NCI-H748 (cell line): Measurements from ENCODE around the gene NELL1.

Experiments used
- DNase-seq: peaks from one replicate; lab custom pipeline; 2025; ENCODE audit not compliant: unreplicated experiment; lab: John Stamatoyannopoulos, UW

Gene NELL1

DNA sequence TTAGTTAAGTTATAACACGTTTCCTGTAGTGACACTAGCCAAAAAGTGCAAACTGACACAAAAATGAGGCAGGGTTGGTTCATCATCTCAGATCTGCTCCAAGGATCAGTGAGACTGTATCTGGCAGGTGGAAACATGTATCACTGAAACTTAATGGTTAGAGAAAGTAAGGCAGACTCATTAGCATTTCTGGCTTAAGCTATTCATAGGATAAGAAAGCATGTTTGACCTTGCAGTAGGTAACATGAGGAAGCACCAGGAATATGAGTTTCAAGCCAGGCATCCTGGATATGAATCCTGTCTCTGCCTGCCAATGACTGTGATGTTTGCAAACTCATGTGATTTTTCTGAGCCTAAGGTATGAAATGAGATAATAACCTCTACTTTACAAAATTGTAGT is 732.1 kb downstream of the NELL1 start:
- DNase-seq = no peak

DNA sequence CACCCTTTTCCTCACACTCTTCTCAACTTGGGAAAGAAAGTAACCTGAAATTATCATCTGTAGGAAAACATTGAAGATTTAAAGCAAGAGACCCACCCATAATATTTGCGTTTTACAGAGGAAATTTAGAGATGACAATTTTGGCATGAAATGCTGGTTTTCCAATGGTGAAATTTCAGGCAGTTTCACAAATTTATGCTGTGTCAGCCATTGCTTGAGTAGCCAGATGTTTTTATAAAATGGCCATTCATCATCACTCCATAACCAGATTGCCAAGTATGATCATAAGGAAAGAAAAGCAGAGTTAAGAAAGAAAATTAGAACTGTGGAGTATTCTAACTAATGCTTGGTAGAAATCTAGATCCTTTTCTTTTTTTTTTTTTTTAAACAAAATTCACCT is 732.9 kb downstream of the NELL1 start:
- DNase-seq = no peak

DNA sequence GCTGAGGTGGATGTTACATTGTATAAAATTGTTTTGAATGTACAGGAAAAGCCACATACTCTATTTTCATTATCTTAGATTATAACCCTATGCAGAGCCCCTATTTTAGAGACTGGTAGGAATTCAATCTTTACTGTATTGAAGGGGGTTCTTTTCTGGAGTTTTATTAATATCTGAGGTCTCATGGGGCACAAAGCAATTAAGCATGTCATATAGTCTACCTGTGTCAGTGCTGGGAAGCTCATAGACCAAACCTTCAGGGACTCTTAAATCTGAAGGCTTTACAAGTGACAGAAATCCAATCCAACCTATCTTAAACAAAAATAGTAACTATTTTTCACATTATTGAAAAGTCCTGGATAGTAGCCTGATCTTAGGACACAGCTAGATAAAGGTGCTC is 733.7 kb downstream of the NELL1 start:
- no peak for DNase-seq

- DNase-seq = no peak
Observed at GRCh38 chr11:21405422-21405821, 736.0 kb downstream of the NELL1 start.

DNA sequence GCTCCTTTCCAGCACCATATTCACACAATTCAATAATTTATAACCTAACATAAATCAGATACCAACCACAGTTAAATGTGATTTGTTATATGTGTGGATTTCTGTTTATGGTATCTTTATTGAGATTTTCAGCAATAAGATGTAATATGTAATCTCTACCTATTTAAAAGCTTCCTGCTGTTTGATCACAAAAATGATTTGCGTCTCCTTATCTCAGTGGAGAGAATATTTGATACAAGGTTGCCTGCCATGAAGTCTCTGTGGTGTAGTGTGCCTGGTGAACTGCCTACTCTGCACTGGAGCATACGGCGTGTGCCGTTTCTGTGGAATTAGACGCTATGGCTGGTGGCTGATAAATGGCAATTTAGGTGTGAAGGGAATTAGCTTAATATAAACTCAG is 741.1 kb downstream of the NELL1 start:
- no peak for DNase-seq

- DNase-seq = peak; percentile 4
Observed at GRCh38 chr11:21411104-21411503, 741.7 kb downstream of the NELL1 start.

GRCh38 chr11:21411597-21411996 is 742.2 kb downstream of the NELL1 start:
- DNase-seq = no peak

DNA sequence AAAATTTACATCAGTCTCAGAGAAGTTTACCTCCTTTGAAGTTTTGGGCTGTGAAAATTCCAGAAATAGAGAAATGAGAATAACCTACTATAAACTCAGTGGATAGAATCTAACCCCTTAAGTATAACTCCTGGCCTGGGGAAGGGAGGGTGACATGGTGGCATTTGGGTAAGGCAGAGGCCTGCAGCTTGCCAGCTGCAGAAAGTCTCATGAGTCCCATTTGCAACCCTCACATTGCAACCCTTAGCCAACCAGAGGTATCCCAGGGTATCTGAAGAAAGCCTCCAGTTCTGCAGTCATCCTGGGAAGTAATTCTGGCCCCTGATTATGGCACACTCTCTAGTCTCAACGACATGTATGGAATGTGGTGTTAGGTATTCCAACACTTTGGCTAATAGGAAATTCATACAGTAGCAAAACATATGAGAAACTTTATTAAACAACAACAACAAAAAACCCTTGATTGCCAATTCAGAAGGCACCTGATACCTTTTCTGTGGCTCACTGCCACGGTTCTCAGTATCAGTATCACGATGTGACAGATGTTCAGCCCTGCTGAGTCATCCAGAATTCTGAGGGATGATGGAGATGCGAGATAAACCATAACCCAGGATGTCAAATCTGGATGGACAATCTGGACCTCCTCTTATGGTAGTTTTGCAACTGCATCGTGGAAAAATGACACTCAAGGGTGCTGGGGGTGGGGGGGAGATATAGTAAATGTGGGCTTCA is 743.4 kb downstream of the NELL1 start:
- no peak for DNase-seq

DNA sequence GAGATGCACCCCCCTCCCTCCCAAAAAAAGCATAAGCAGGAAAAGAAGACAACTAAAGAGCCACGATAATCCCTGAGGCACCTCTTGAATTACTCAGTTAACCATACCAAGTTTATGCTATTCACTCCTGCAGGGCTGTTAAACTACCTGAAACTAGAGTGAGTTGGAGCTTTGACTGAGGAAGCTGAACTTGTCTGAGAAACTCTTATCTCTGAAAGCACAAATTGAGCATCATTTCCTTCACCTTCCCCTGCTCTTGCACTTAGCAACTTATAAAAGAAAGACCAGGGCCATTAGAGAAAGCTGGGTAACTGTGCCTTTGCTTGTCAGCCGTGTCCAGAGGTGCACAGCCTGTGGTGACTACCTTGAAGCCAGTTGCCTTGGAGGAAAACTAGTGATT is 745.6 kb downstream of the NELL1 start:
- no peak for DNase-seq

GRCh38 chr11:21415606-21416005 is 746.2 kb downstream of the NELL1 start:
- DNase-seq = peak; percentile 76

DNA sequence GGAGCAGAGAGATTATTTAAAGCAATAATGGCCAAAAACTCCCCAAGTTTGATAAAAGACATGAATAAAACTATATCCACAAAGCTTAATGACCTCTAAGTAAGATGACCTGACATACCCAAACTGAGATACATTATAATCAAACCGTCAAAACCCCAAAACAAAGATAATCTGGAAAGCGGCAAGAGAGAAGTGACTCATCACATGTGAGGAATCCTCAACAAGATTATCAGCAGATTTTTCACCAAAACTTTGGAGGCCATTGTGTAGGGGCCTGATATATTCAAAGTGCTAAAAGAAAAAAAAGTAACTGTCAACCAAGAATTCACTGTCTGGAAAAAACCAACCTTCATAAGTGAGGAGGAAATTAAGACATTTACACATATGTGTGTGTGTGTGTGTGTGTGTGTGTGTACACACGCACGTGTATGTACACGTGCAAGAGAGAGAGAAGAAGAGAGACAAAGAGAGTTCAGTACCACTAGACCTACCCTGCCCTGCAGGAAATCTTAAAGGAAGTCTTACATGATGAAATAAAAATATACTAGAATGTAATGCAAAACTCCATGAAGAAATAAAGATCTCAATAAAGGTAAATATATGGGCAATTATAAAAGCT is 752.4 kb downstream of the NELL1 start:
- DNase-seq = no peak

DNA sequence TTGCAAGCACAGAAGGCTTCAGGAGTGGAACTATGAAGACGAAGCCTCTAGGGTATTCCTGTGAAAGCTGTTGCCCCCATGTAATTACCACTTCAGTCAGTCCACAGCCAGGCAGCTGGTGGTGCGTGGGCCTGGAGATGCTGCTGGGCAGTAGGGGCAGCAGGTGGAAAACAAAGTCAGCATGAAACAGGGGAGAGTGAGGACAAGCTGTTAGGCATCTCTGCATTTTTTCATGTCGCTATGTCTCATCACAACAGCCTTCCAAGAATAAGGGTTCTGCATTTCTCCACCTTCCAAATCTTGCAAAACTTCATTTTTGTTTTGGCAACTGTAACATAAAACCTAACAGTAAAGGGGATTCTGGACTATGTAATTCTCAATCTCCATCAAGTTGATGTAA is 757.5 kb downstream of the NELL1 start:
- DNase-seq = no peak

DNA sequence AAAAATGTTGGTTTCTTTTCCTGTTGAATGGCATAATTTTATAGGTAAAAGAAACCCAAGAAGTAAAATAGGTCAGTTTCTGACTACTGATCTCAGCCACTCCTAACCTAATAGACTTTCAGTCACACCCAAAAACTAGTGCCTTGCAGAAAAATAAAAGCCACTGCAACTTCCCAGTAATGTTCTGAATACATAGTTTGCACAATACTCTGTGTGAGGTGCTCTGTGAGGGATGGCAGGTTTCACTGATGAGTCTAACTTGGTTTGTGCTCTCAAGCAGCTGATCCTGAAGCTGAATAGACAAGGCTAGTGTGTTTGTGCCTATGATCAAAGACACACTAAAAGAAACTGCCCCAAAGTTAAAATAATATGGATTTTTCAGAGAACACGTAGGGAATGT is 758.3 kb downstream of the NELL1 start:
- DNase-seq = no peak

DNA sequence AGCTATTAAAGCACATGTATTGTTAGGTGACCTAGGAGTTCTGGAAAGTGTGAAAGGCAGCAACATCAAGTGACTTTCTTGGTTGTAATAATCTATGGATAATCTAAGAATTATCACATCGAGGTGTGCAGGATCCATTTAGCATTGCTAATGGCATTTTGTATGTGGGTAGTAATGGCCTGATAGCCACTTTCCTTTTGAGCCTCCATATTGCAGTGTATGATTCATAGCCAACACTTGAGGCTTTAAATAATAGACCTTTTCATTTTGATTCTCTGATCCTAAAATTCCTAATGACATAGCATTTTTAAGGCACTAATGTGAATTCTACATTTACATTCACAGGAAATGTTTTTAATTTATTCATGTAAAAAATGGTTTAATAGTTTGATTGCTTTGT is 759.4 kb downstream of the NELL1 start:
- DNase-seq = peak; percentile 10

GRCh38 chr11:21429401-21429800 is 760.0 kb downstream of the NELL1 start:
- DNase-seq = no peak

GRCh38 chr11:21430537-21430936 is 761.2 kb downstream of the NELL1 start:
- no peak for DNase-seq

- no peak for DNase-seq
Observed at GRCh38 chr11:21446939-21447590, 777.7 kb downstream of the NELL1 start.

DNA sequence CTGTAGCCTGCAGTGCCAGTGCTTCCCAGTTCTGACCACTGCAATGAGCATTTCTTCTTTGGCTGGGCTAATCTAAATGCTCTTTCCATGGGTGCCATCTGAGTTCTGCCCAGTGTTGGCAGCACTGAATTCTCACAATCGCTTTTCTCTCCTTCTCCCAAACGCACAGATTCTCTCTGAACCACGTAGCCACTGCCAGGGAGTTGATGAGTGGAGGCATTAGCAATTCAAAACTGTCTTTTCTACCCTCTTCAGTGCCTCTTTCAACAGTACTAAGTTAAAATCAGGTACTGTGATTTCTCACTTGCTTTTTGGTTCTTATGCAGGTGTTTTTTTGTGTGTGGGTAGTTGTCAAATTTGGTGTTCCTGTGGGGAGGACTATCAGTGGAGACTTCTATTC is 778.5 kb downstream of the NELL1 start:
- DNase-seq = no peak

DNA sequence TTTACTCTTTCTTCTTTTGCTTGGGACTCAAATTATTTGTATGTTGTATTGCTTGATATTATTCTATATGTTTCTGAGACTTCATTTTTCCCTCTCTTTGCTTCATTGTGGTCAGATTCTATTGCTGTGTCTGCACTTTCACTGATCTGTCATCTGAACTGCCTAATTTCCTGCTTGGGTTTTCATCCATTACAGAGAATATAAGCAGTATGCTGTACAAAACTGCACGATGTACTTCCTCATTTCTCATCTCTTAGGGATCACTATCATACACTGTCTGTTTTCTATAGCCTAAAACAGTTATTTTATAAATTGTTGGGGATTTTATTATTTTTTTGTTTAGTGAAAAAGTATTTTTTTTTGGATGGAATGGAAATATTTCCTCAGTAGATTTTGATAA is 786.8 kb downstream of the NELL1 start:
- DNase-seq = no peak

- DNase-seq = no peak
Observed at GRCh38 chr11:21460082-21460481, 790.7 kb downstream of the NELL1 start.

DNA sequence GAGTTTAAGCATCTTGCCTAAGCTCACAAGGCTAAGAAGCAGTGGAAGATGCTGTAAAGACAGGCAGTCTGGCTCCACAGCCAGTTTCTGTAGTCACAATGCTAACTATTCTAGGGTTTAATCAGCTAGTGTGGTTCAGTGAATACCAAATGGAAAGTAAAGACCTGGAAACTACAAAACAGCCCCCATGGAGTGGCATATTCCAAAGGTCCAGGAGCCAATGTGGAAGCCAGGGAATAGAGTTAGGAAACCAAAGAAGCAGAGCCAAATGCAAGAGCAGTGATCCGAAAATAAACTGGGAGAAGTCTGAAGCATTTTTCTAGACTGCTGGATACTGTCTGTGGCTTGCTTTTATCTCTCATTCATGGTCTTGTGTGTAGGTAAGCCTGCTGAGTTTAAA is 792.3 kb downstream of the NELL1 start:
- no peak for DNase-seq

GRCh38 chr11:21464601-21465193 is 795.3 kb downstream of the NELL1 start:
- no peak for DNase-seq
